SK-N-SH treated with all-trans-retinoic acid at 6 μM for 48 hours (cell line): ENCODE measurements around the gene SSBP2.

Experiments
- ARNTL ChIP-seq: fragments of 450-650 bp; formaldehyde crosslinking; IDR thresholded peaks from 2 replicates; pipeline ENCODE4 v1.5.0; 2020; ENCODE audit warnings: low read depth, mild to moderate bottlenecking, moderate library complexity, borderline replicate concordance
- BACH2 ChIP-seq: fragments of 250-450 bp; sonication (Bioruptor Pico); IDR thresholded peaks from 2 replicates; pipeline ENCODE4 v1.9.0; 2021; ENCODE audit warnings: mild to moderate bottlenecking, borderline replicate concordance
- CSDC2 ChIP-seq: fragments of 250-450 bp; sonication (Bioruptor Pico); IDR thresholded peaks from 2 replicates; pipeline ENCODE4 v1.5.0; 2020; ENCODE audit warnings: mild to moderate bottlenecking, moderate library complexity
- GLIS3 ChIP-seq: fragments of 250-450 bp; sonication (Bioruptor Pico); IDR thresholded peaks from 2 replicates; pipeline ENCODE4 v1.5.0; 2020; ENCODE audit warnings: mild to moderate bottlenecking, moderate library complexity
- ISL1 ChIP-seq: fragments of 250-450 bp; sonication (Bioruptor Pico); IDR thresholded peaks from 2 replicates; pipeline ENCODE4 v2.1.2; 2022; ENCODE audit warnings: mild to moderate bottlenecking, moderate library complexity
- OSR1 ChIP-seq: fragments of 250-450 bp; sonication (Bioruptor Pico); IDR thresholded peaks from 2 replicates; pipeline ENCODE4 v1.8.0; 2022; ENCODE audit warnings: moderate library complexity, mild to moderate bottlenecking, inconsistent platforms
- TOX ChIP-seq: fragments of 250-450 bp; sonication (Bioruptor Pico); IDR thresholded peaks from 2 replicates; pipeline ENCODE4 v1.8.0; 2021; ENCODE audit warnings: mild to moderate bottlenecking, moderate library complexity, borderline replicate concordance
- ZFP30 ChIP-seq: fragments of 450-650 bp; formaldehyde crosslinking; IDR thresholded peaks from 2 replicates; pipeline ENCODE4 v1.5.0; 2022; ENCODE audit warnings: mild to moderate bottlenecking, moderate library complexity
- TF ChIP-seq, protein P1 (sequence below): fragments of 250-450 bp; sonication (Bioruptor Pico); IDR thresholded peaks from 2 replicates; pipeline ENCODE4 v1.8.0; 2020; ENCODE audit warnings: mild to moderate bottlenecking, moderate library complexity, borderline replicate concordance

DNA sequence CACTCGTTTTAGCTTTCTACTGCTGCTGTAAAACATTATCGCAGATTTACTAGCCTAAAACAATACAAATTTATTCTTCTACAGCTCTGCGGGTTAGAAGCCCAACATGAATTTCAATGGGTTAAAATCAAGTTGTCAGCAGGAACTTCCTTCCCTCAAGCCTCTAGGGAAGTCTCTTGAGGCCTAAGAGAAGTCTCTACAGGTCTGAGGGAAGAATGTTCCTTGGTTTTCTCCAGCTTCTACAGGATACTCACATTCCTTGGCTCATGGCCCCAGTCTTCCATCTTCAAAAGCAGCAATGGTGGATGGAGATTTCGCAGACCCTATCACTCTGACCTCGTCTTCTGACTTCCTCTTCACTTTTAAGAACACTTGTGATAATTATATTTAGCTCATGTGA, 21.6 kb upstream of the SSBP2 start:
- TF ChIP-seq ARNTL (CRISPR knock-in tag) (no peak), BACH2 (CRISPR knock-in tag) (no peak), ISL1 (CRISPR knock-in tag) (no peak), GLIS3 (CRISPR knock-in tag) (no peak), OSR1 (CRISPR knock-in tag) (no peak), CSDC2 (CRISPR knock-in tag) (no peak), TOX (CRISPR knock-in tag) (no peak), ZFP30 (CRISPR knock-in tag) (no peak)
- TF ChIP-seq, protein P1, sequence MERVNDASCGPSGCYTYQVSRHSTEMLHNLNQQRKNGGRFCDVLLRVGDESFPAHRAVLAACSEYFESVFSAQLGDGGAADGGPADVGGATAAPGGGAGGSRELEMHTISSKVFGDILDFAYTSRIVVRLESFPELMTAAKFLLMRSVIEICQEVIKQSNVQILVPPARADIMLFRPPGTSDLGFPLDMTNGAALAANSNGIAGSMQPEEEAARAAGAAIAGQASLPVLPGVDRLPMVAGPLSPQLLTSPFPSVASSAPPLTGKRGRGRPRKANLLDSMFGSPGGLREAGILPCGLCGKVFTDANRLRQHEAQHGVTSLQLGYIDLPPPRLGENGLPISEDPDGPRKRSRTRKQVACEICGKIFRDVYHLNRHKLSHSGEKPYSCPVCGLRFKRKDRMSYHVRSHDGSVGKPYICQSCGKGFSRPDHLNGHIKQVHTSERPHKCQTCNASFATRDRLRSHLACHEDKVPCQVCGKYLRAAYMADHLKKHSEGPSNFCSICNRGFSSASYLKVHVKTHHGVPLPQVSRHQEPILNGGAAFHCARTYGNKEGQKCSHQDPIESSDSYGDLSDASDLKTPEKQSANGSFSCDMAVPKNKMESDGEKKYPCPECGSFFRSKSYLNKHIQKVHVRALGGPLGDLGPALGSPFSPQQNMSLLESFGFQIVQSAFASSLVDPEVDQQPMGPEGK (CRISPR knock-in tag) = no peak
